ENCODE data around the gene NUMB.

NUMB gene

GRCh38 chr14:73232984-73233383, 225.4 kb downstream of the NUMB start:
- DNase-seq (ENCODE audit: low read depth in 2 of 2), result no peak

- DNase-seq (ENCODE audit: low read depth in 2 of 2), result no peak
These were observed 226.1 kb downstream of the NUMB start for GRCh38 chr14:73231981-73232851.

GRCh38 chr14:73230051-73230450, 228.3 kb downstream of the NUMB start:
- no peak for DNase-seq (ENCODE audit: low read depth in 2 of 2)

GRCh38 chr14:73227812-73228781, 230.2 kb downstream of the NUMB start:
- DNase-seq (ENCODE audit: low read depth in 2 of 2), result no peak

GRCh38 chr14:73225496-73225895, 232.8 kb downstream of the NUMB start:
- no peak for DNase-seq (ENCODE audit: low read depth in 2 of 2)

Data from activated CD4-positive, alpha-beta T cell treated with anti-CD3 and anti-CD28 coated beads for 24 hours (primary cell).